ENCODE measurements around the gene TGFA.

The TGFA gene

GRCh38 chr2:70435138-70435537, 118.5 kb downstream of the TGFA start:
- Histone ChIP-seq H3K9me3 (ENCODE audit: control insufficient read depth in 1 of 2, low read length in 2 of 2) (no peaks in the 10 kb centered on the region), H3K4me1 (ENCODE audit: control insufficient read depth in 1 of 2, insufficient read depth in 2 of 2, low read length in 2 of 2) (no peaks in the 10 kb centered on the region), H3K27ac (ENCODE audit: low read length) (no peak overlapping the region), H3K36me3 (ENCODE audit: control insufficient read depth in 1 of 2, insufficient read depth in 2 of 2, low read length in 2 of 2) (no peaks in the 10 kb centered on the region), H3K27me3 (ENCODE audit: low read depth, low read length) (no peaks in the 10 kb centered on the region), H3K4me3 (ENCODE audit: low read depth in 1 of 2, low read length in 2 of 2) (no peak overlapping the region)

GRCh38 chr2:70433315-70433714, 120.3 kb downstream of the TGFA start:
- Histone ChIP-seq H3K36me3 (ENCODE audit: control insufficient read depth in 1 of 2, insufficient read depth in 2 of 2, low read length in 2 of 2) (no peaks in the 10 kb centered on the region), H3K9me3 (ENCODE audit: control insufficient read depth in 1 of 2, low read length in 2 of 2) (no peaks in the 10 kb centered on the region), H3K27ac (ENCODE audit: low read length) (no peak overlapping the region), H3K4me3 (ENCODE audit: low read depth in 1 of 2, low read length in 2 of 2) (no peak overlapping the region), H3K4me1 (ENCODE audit: control insufficient read depth in 1 of 2, insufficient read depth in 2 of 2, low read length in 2 of 2) (no peaks in the 10 kb centered on the region), H3K27me3 (ENCODE audit: low read depth, low read length) (no peaks in the 10 kb centered on the region)

GRCh38 chr2:70431716-70432347, 121.8 kb downstream of the TGFA start:
- no peaks in the 10 kb centered on the region for H3K36me3 ChIP-seq (ENCODE audit: control insufficient read depth in 1 of 2, insufficient read depth in 2 of 2, low read length in 2 of 2)
- no peaks in the 10 kb centered on the region for H3K9me3 ChIP-seq (ENCODE audit: control insufficient read depth in 1 of 2, low read length in 2 of 2)
- H3K4me1 ChIP-seq (ENCODE audit: control insufficient read depth in 1 of 2, insufficient read depth in 2 of 2, low read length in 2 of 2): no peaks in the 10 kb centered on the region
- no peak overlapping the region for H3K4me3 ChIP-seq (ENCODE audit: low read depth in 1 of 2, low read length in 2 of 2)
- H3K27ac ChIP-seq (ENCODE audit: low read length): no peak overlapping the region
- no peaks in the 10 kb centered on the region for H3K27me3 ChIP-seq (ENCODE audit: low read depth, low read length)

- no peaks in the 10 kb centered on the region for H3K9me3 ChIP-seq (ENCODE audit: control insufficient read depth in 1 of 2, low read length in 2 of 2)
- H3K4me3 ChIP-seq (ENCODE audit: low read depth in 1 of 2, low read length in 2 of 2): no peak overlapping the region
- H3K4me1 ChIP-seq (ENCODE audit: control insufficient read depth in 1 of 2, insufficient read depth in 2 of 2, low read length in 2 of 2): no peaks in the 10 kb centered on the region
- no peaks in the 10 kb centered on the region for H3K36me3 ChIP-seq (ENCODE audit: control insufficient read depth in 1 of 2, insufficient read depth in 2 of 2, low read length in 2 of 2)
- H3K27ac ChIP-seq (ENCODE audit: low read length): no peak overlapping the region
- H3K27me3 ChIP-seq (ENCODE audit: low read depth, low read length): no peaks in the 10 kb centered on the region
These were observed 127.3 kb downstream of the TGFA start for GRCh38 chr2:70426341-70426740.

GRCh38 chr2:70425682-70426301, 127.8 kb downstream of the TGFA start:
- H3K36me3 ChIP-seq (ENCODE audit: control insufficient read depth in 1 of 2, insufficient read depth in 2 of 2, low read length in 2 of 2): no peaks in the 10 kb centered on the region
- H3K27ac ChIP-seq (ENCODE audit: low read length): no peak overlapping the region
- H3K9me3 ChIP-seq (ENCODE audit: control insufficient read depth in 1 of 2, low read length in 2 of 2): no peaks in the 10 kb centered on the region
- H3K4me1 ChIP-seq (ENCODE audit: control insufficient read depth in 1 of 2, insufficient read depth in 2 of 2, low read length in 2 of 2): no peaks in the 10 kb centered on the region
- H3K27me3 ChIP-seq (ENCODE audit: low read depth, low read length): no peaks in the 10 kb centered on the region
- no peak overlapping the region for H3K4me3 ChIP-seq (ENCODE audit: low read depth in 1 of 2, low read length in 2 of 2)

GRCh38 chr2:70420740-70421139, 132.9 kb downstream of the TGFA start:
- Histone ChIP-seq H3K36me3 (ENCODE audit: control insufficient read depth in 1 of 2, insufficient read depth in 2 of 2, low read length in 2 of 2) (no peaks in the 10 kb centered on the region), H3K4me3 (ENCODE audit: low read depth in 1 of 2, low read length in 2 of 2) (no peak overlapping the region), H3K27ac (ENCODE audit: low read length) (no peak overlapping the region), H3K4me1 (ENCODE audit: control insufficient read depth in 1 of 2, insufficient read depth in 2 of 2, low read length in 2 of 2) (no peaks in the 10 kb centered on the region), H3K27me3 (ENCODE audit: low read depth, low read length) (no peaks in the 10 kb centered on the region), H3K9me3 (ENCODE audit: control insufficient read depth in 1 of 2, low read length in 2 of 2) (no peaks in the 10 kb centered on the region)

- Histone ChIP-seq H3K27ac (ENCODE audit: low read length) (no peak overlapping the region), H3K9me3 (ENCODE audit: control insufficient read depth in 1 of 2, low read length in 2 of 2) (no peaks in the 10 kb centered on the region)
These were observed 133.5 kb downstream of the TGFA start for GRCh38 chr2:70420143-70420542.

GRCh38 chr2:70418514-70418913, 135.1 kb downstream of the TGFA start:
- Histone ChIP-seq H3K4me1 (ENCODE audit: control insufficient read depth in 1 of 2, insufficient read depth in 2 of 2, low read length in 2 of 2) (no peaks in the 10 kb centered on the region), H3K9me3 (ENCODE audit: control insufficient read depth in 1 of 2, low read length in 2 of 2) (no peaks in the 10 kb centered on the region), H3K36me3 (ENCODE audit: control insufficient read depth in 1 of 2, insufficient read depth in 2 of 2, low read length in 2 of 2) (no peaks in the 10 kb centered on the region), H3K4me3 (ENCODE audit: low read depth in 1 of 2, low read length in 2 of 2) (no peak overlapping the region), H3K27me3 (ENCODE audit: low read depth, low read length) (no peaks in the 10 kb centered on the region), H3K27ac (ENCODE audit: low read length) (no peak overlapping the region)

More at GRCh38 chr2:70420143-70420542, 133.5 kb downstream of the TGFA start:
- no peaks in the 10 kb centered on the region for H3K36me3 ChIP-seq (ENCODE audit: control insufficient read depth in 1 of 2, insufficient read depth in 2 of 2, low read length in 2 of 2)
- no peaks in the 10 kb centered on the region for H3K4me1 ChIP-seq (ENCODE audit: control insufficient read depth in 1 of 2, insufficient read depth in 2 of 2, low read length in 2 of 2)
- no peaks in the 10 kb centered on the region for H3K27me3 ChIP-seq (ENCODE audit: low read depth, low read length)
- no peak overlapping the region for H3K4me3 ChIP-seq (ENCODE audit: low read depth in 1 of 2, low read length in 2 of 2)

- Histone ChIP-seq H3K4me1 (ENCODE audit: control insufficient read depth in 1 of 2, insufficient read depth in 2 of 2, low read length in 2 of 2) (no peaks in the 10 kb centered on the region), H3K9me3 (ENCODE audit: control insufficient read depth in 1 of 2, low read length in 2 of 2) (no peaks in the 10 kb centered on the region), H3K27ac (ENCODE audit: low read length) (no peak overlapping the region)
These were observed 136.6 kb downstream of the TGFA start for GRCh38 chr2:70417011-70417410.

GRCh38 chr2:70412294-70413070, 141.1 kb downstream of the TGFA start:
- H3K4me3 ChIP-seq (ENCODE audit: low read depth in 1 of 2, low read length in 2 of 2): no peak overlapping the region
- no peaks in the 10 kb centered on the region for H3K4me1 ChIP-seq (ENCODE audit: control insufficient read depth in 1 of 2, insufficient read depth in 2 of 2, low read length in 2 of 2)
- H3K9me3 ChIP-seq (ENCODE audit: control insufficient read depth in 1 of 2, low read length in 2 of 2): no peaks in the 10 kb centered on the region
- H3K27ac ChIP-seq (ENCODE audit: low read length): no peak overlapping the region
- H3K27me3 ChIP-seq (ENCODE audit: low read depth, low read length): no peaks in the 10 kb centered on the region
- no peaks in the 10 kb centered on the region for H3K36me3 ChIP-seq (ENCODE audit: control insufficient read depth in 1 of 2, insufficient read depth in 2 of 2, low read length in 2 of 2)

More at GRCh38 chr2:70417011-70417410, 136.6 kb downstream of the TGFA start:
- no peak overlapping the region for H3K4me3 ChIP-seq (ENCODE audit: low read depth in 1 of 2, low read length in 2 of 2)
- H3K36me3 ChIP-seq (ENCODE audit: control insufficient read depth in 1 of 2, insufficient read depth in 2 of 2, low read length in 2 of 2): no peaks in the 10 kb centered on the region
- no peaks in the 10 kb centered on the region for H3K27me3 ChIP-seq (ENCODE audit: low read depth, low read length)

GRCh38 chr2:70411483-70412125, 142.0 kb downstream of the TGFA start:
- H3K4me1 ChIP-seq (ENCODE audit: control insufficient read depth in 1 of 2, insufficient read depth in 2 of 2, low read length in 2 of 2): no peaks in the 10 kb centered on the region
- H3K27ac ChIP-seq (ENCODE audit: low read length): no peak overlapping the region
- H3K36me3 ChIP-seq (ENCODE audit: control insufficient read depth in 1 of 2, insufficient read depth in 2 of 2, low read length in 2 of 2): no peaks in the 10 kb centered on the region
- H3K27me3 ChIP-seq (ENCODE audit: low read depth, low read length): no peaks in the 10 kb centered on the region
- H3K4me3 ChIP-seq (ENCODE audit: low read depth in 1 of 2, low read length in 2 of 2): no peak overlapping the region
- no peaks in the 10 kb centered on the region for H3K9me3 ChIP-seq (ENCODE audit: control insufficient read depth in 1 of 2, low read length in 2 of 2)
